ENCODE results near the gene EPHA3. TPM values are rescaled to one million over a fixed set of nuclear protein-coding genes. Genes with fewer than 3 reads are reported as not detected.

Gene EPHA3
- total RNA-seq, 1 donor from 2014 or later = 0.17 TPM

DNA sequence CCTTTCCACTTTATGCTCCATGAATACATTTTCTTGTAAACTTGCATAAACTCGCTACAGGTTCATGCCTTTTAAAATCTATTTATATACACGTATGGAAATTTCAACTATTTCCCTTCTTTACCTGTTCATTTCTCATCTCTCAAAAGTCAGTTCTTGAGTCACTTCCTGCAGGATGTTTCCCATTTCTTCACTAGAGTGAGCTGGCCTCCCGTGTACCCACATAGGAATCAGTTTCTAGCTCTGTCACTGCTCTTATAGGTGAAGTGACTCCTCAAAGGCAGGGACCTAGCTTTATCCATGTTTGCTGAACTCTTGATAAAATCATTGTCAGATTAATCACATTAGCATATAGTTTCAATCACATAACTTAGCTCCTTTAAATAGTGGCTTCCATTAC lies 259.7 kb downstream of the EPHA3 start:
- Mint-ChIP-seq H3K9me3 (ENCODE audit: low read depth) (peaks cover 3% of the 10 kb centered on the region), H3K27ac (no peak overlapping the region), H3K4me3 (ENCODE audit: low read depth) (no peak overlapping the region), H3K27me3 (no peaks in the 10 kb centered on the region), H3K4me1 (ENCODE audit: low read depth) (no peaks in the 10 kb centered on the region), H3K36me3 (ENCODE audit: insufficient read depth) (no peaks in the 10 kb centered on the region)
- TF ChIP-seq, protein P1, sequence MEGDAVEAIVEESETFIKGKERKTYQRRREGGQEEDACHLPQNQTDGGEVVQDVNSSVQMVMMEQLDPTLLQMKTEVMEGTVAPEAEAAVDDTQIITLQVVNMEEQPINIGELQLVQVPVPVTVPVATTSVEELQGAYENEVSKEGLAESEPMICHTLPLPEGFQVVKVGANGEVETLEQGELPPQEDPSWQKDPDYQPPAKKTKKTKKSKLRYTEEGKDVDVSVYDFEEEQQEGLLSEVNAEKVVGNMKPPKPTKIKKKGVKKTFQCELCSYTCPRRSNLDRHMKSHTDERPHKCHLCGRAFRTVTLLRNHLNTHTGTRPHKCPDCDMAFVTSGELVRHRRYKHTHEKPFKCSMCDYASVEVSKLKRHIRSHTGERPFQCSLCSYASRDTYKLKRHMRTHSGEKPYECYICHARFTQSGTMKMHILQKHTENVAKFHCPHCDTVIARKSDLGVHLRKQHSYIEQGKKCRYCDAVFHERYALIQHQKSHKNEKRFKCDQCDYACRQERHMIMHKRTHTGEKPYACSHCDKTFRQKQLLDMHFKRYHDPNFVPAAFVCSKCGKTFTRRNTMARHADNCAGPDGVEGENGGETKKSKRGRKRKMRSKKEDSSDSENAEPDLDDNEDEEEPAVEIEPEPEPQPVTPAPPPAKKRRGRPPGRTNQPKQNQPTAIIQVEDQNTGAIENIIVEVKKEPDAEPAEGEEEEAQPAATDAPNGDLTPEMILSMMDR (IDR thresholded peaks at IDR 0.05; ENCODE audit: unreplicated experiment) = no peak
- DNase-seq (ENCODE audit: low spot score, unreplicated experiment) = no peak

DNA sequence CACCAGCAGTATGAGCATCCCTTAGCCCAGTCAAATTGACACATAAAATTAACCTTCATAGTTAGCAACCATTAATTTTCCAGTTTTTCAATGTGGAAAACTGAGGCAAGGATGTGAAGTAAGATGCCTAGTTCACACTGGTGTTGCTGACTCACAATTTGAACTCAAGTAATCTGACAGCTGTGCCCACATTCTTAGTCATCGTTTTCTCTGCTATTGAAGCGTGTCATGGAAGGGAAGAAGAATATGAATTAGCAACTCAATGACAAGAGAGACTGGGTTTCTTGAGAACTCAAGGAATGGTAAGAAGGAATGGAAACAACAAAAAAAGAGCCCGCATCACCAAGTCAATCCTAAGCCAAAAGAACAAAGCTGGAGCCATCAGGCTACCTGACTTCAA lies 261.4 kb downstream of the EPHA3 start:
- Mint-ChIP-seq H3K27me3 (no peaks in the 10 kb centered on the region), H3K4me3 (ENCODE audit: low read depth) (no peak overlapping the region), H3K36me3 (ENCODE audit: insufficient read depth) (no peaks in the 10 kb centered on the region), H3K4me1 (ENCODE audit: low read depth) (no peaks in the 10 kb centered on the region), H3K9me3 (ENCODE audit: low read depth) (peaks cover 3% of the 10 kb centered on the region), H3K27ac (no peak overlapping the region)
- no peak for DNase-seq (ENCODE audit: low spot score, unreplicated experiment)
- TF ChIP-seq, protein P1 (IDR thresholded peaks at IDR 0.05; ENCODE audit: unreplicated experiment) = no peak

DNA sequence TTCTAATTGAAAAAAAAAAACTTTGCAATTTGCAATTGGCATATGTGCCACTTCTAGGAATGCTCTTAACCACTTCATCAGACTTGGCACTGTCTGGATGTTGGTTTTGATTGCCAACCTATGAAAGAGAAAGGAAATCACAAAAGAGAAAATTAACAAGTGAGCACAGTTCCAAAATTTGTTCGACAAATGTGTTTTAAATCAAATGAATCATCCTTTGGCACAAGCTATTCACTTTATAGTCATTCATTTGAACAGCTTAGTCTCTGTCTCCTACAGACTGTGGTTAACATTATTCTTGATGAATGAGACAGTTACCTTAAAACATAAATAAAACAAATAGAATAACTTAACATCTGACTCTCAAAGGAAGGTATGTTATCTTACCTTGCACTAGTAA lies 265.0 kb downstream of the EPHA3 start:
- Mint-ChIP-seq H3K27ac (no peak overlapping the region), H3K4me3 (ENCODE audit: low read depth) (no peak overlapping the region), H3K27me3 (no peaks in the 10 kb centered on the region), H3K4me1 (ENCODE audit: low read depth) (no peaks in the 10 kb centered on the region), H3K36me3 (ENCODE audit: insufficient read depth) (no peaks in the 10 kb centered on the region), H3K9me3 (ENCODE audit: low read depth) (peaks cover 3% of the 10 kb centered on the region)
- no peak for DNase-seq (ENCODE audit: low spot score, unreplicated experiment)
- TF ChIP-seq, protein P1 (IDR thresholded peaks at IDR 0.05; ENCODE audit: unreplicated experiment) = no peak

DNA sequence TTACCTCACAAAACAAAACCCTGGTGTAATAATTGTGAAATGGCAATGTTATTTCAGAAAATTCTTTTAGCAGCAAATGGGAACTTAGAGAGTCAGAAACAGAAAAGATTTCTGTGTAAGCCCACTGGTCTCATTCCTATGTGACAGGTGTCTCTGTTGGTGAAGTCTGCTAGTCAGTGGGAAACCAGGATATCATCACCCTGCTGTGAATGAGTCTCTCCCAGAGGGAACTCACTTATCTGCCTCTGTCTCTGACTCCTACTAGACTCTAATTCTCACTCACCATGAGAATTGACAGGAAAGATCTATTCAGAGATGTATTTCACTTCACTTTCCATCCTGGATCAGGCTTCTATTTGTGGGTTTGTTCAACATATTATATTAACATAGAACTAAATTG lies 266.0 kb downstream of the EPHA3 start:
- TF ChIP-seq, protein P1 (IDR thresholded peaks at IDR 0.05; ENCODE audit: unreplicated experiment) = no peak
- no peaks in the 10 kb centered on the region for H3K36me3 Mint-ChIP-seq (ENCODE audit: insufficient read depth)
- DNase-seq (ENCODE audit: low spot score, unreplicated experiment) = no peak

DNA sequence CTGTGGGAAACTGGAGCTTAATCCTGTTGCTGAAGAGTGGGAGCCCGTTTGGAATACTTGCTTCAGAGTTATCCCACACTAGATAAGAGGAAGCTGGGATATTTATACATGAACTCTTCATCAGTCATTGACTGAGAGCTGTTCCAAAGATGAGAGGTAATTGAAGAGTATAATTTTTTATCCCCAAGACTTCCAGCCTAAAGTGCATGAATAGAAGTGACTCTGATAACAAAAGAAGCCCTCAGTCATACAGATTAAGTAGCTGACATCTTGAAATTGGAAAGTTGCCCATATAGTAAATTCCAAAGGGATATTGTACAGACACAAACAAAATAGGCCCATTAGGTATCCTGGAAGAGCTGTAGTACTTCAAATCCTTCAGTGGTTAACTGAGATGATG lies 268.0 kb downstream of the EPHA3 start:
- no peak overlapping the region for H3K27ac Mint-ChIP-seq
- DNase-seq (ENCODE audit: low spot score, unreplicated experiment) = no peak
- no peaks in the 10 kb centered on the region for H3K27me3 Mint-ChIP-seq
- H3K4me3 Mint-ChIP-seq (ENCODE audit: low read depth) = no peak overlapping the region
- H3K4me1 Mint-ChIP-seq (ENCODE audit: low read depth) = no peaks in the 10 kb centered on the region
- H3K9me3 Mint-ChIP-seq (ENCODE audit: low read depth) = no peaks in the 10 kb centered on the region
- TF ChIP-seq, protein P1 (IDR thresholded peaks at IDR 0.05; ENCODE audit: unreplicated experiment) = no peak
- no peaks in the 10 kb centered on the region for H3K36me3 Mint-ChIP-seq (ENCODE audit: insufficient read depth)

More for the DNA sequence above, 266.0 kb downstream of the EPHA3 start:
- Mint-ChIP-seq H3K4me1 (ENCODE audit: low read depth) (no peaks in the 10 kb centered on the region), H3K27ac (no peak overlapping the region), H3K4me3 (ENCODE audit: low read depth) (no peak overlapping the region), H3K27me3 (no peaks in the 10 kb centered on the region), H3K9me3 (ENCODE audit: low read depth) (peaks cover 3% of the 10 kb centered on the region)

Data from progenitor cell of endocrine pancreas (in vitro differentiated cells).